B cell (primary cell): ENCODE data around the gene PACC1. TPM values are rescaled to one million over a fixed set of nuclear protein-coding genes. Genes with fewer than 3 reads are reported as not detected.

Source experiments
- ATAC-seq: fragments of 200-7000 bp; cut with Tn5 transposase; one replicate; pipeline ENCODE4 v1.10.0; 2021; ENCODE audit warnings: low read depth, mild to moderate bottlenecking, moderate number of reproducible peaks, moderate library complexity
- CTCF ChIA-PET: fragments of 350-600 bp; sonication (Branson Sonifier 250); formaldehyde crosslinking; loops from one replicate; lab custom pipeline; 2021; ENCODE audit warnings: antibody characterized with exemption, inconsistent platforms; lab: Charles Lee
- POLR2A ChIA-PET: fragments of 350-600 bp; sonication (Branson Sonifier 250); formaldehyde crosslinking; loops from one replicate; lab custom pipeline; 2021; ENCODE audit warnings: antibody characterized with exemption; lab: Charles Lee
- DNase-seq: peaks from one replicate; pipeline ENCODE4 v3.0.0; 2013
- H2AFZ ChIP-seq: 2 replicates; pipeline ENCODE4 v1.6.1; 2012; ENCODE audit warnings: mild to moderate bottlenecking, low read depth, low read length; ENCODE audit not compliant: insufficient read depth, poor library complexity, severe bottlenecking
- H3K27ac ChIP-seq, 2 donors: 1 replicate in 1 of 2; 2 replicates in 1 of 2; pipeline ENCODE4 v1.5.1; 2012 to 2013; ENCODE audit warnings: low read length in 2 of 2, mild to moderate bottlenecking in 2 of 2, moderate library complexity in 1 of 2
- H3K27me3 ChIP-seq, 4 experiments: fragments of 200-600 bp in 1 of 4; sonication (generic) in 1 of 4; replicated peaks in 1 of 4; 1 replicate in 2 of 4; 2 replicates in 2 of 4; pipeline versions ENCODE4 v1.6.1 to v1.7.0; 2013 to 2016; ENCODE audit warnings: low read length in 3 of 4, mild to moderate bottlenecking in 2 of 4, mixed read lengths in 1 of 4, moderate library complexity in 1 of 4; ENCODE audit not compliant: insufficient read depth in 4 of 4, control insufficient read depth in 3 of 4; ENCODE audit errors: control extremely low read depth in 1 of 4
- H3K36me3 ChIP-seq, 2 experiments: replicated peaks in 1 of 2; 1 replicate in 1 of 2; 2 replicates in 1 of 2; pipeline versions ENCODE4 v1.6.1 to v1.7.1; 2013; ENCODE audit warnings: low read length in 1 of 2; ENCODE audit not compliant: insufficient read depth in 2 of 2, control insufficient read depth in 1 of 2; ENCODE audit errors: control extremely low read depth in 1 of 2, extremely low read depth in 1 of 2
- H3K4me1 ChIP-seq, 2 donors: fragments of 200-600 bp in 1 of 2; sonication (generic) in 1 of 2; 1 replicate in 1 of 2; 2 replicates in 1 of 2; pipeline versions ENCODE4 v1.5.1 to v1.6.1; 2013 to 2017; ENCODE audit warnings: low read length in 2 of 2; ENCODE audit not compliant: control insufficient read depth in 2 of 2, insufficient read depth in 2 of 2
- H3K4me2 ChIP-seq: replicated peaks from 2 replicates; pipeline ENCODE3; 2012; ENCODE audit warnings: mild to moderate bottlenecking, low read depth, low read length; ENCODE audit not compliant: poor library complexity, severe bottlenecking
- H3K4me3 ChIP-seq, 5 experiments: fragments of 200-600 bp in 1 of 5; sonication (generic) in 1 of 5; 1 replicate in 3 of 5; 2 replicates in 2 of 5; pipeline versions ENCODE4 v1.5.1 to v1.7.0; 2011 to 2016; ENCODE audit warnings: low read length in 4 of 5, mild to moderate bottlenecking in 4 of 5, low read depth in 2 of 5, control low read depth in 1 of 5, moderate library complexity in 1 of 5; ENCODE audit not compliant: insufficient read depth in 1 of 5; ENCODE audit errors: control extremely low read depth in 1 of 5, extremely low read depth in 1 of 5
- H3K79me2 ChIP-seq: fragments of 200-600 bp; sonication (generic); one replicate; pipeline ENCODE4 v1.6.0; 2016; ENCODE audit warnings: low read length; ENCODE audit not compliant: control insufficient read depth, insufficient read depth
- H3K9ac ChIP-seq: fragments of 200-600 bp; sonication (generic); 2 replicates; pipeline ENCODE4 v1.6.1; 2017; ENCODE audit warnings: mild to moderate bottlenecking, low read length, moderate library complexity
- H3K9me3 ChIP-seq, 3 donors: one replicate each; pipeline versions ENCODE4 v1.6.1 to v1.7.1; 2013; ENCODE audit warnings: low read length in 2 of 3; ENCODE audit not compliant: control insufficient read depth in 2 of 3, insufficient read depth in 1 of 3; ENCODE audit errors: control extremely low read depth in 1 of 3
- H4K20me1 ChIP-seq: 2 replicates; pipeline ENCODE4 v1.6.0; 2012; ENCODE audit warnings: mild to moderate bottlenecking, low read length; ENCODE audit not compliant: insufficient read depth, control insufficient read depth, poor library complexity, severe bottlenecking
- H3K27ac Mint-ChIP-seq: one replicate; pipeline ENCODE4 v1.8.0; 2021; ENCODE audit warnings: mixed read lengths
- H3K27me3 Mint-ChIP-seq: one replicate; pipeline ENCODE4 v1.8.0; 2021; ENCODE audit warnings: mixed read lengths
- H3K4me1 Mint-ChIP-seq: one replicate; pipeline ENCODE4 v1.8.0; 2021; ENCODE audit warnings: mixed read lengths
- H3K4me3 Mint-ChIP-seq: one replicate; pipeline ENCODE4 v1.8.0; 2021; ENCODE audit warnings: mixed read lengths
- H3K9me3 Mint-ChIP-seq: one replicate; pipeline ENCODE4 v1.8.0; 2022; ENCODE audit warnings: mixed read lengths; ENCODE audit not compliant: insufficient read depth
- EZH2 ChIP-seq: IDR thresholded peaks from 2 replicates; pipeline ENCODE4 v1.6.1; 2012; ENCODE audit warnings: borderline replicate concordance, low read depth, mild to moderate bottlenecking, moderate library complexity, low read length; ENCODE audit not compliant: insufficient read depth, poor library complexity, severe bottlenecking
- WGBS: methylation state at CpG from one replicate; pipeline ENCODE4 v1.1.5; 2013; ENCODE audit warnings: missing lambda C conversion rate; ENCODE audit not compliant: insufficient coverage; 5-methylcytosine and 5-hydroxymethylcytosine counted together
- intact Hi-C: fragments of 100-400 bp; cut with micrococcal nuclease; formaldehyde crosslinking; loops from one replicate; pipeline ENCODE4 v1.10.0; 2022
- polyA plus RNA-seq: library from polyadenylated mRNA; depleted of rRNA; stranded (reverse); fragments of >200 nt; gene quantifications from 2 replicates; pipeline ENCODE4 v1.2.3, GENCODE V29; 2012
- total RNA-seq, 2 donors: library from RNA; stranded (reverse); fragments of 120-200 nt in 1 of 2; gene quantifications; 1 replicate in 1 of 2; 2 replicates in 1 of 2; pipeline versions ENCODE4 v1.2.3 to v1.2.4, GENCODE V29; 2013 to 2022
- TF ChIP-seq, protein P1 (sequence below): fragments of 200-600 bp; IDR thresholded peaks from one replicate; pipeline ENCODE4 v1.8.0; 2022; ENCODE audit warnings: antibody characterized with exemption, mild to moderate bottlenecking

PACC1 gene
- total and polyA plus RNA-seq, 2 donors (not counting 1 experiment from before 2014, with no cell fraction given) = 15.9 to 18.3 TPM

DNA sequence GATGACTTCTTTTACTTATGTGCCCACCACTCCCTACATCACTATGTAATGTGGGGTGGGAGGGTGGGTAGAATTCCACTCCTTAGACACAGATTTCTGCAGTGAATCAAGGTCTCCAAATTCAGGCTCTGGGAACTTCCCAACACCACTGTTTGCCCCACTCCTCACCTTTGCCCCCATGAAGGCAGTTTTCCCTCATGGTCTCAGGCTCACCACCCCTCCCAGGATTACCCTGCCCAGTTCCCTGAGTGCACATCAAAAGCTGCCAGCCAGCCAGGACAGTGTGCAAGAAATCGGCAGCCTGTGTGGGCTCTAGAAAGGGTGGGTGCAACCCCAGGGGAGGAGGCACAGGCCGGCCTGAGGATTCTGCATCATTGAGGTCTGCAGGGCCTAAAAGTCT is 32.8 kb upstream of the PACC1 start:
- H3K9me3 ChIP-seq = no peaks in the 10 kb centered on the region
- peaks cover 0 to 6% of the 10 kb centered on the region in 2 experiments for H3K36me3 ChIP-seq
- H3K79me2 ChIP-seq = no peaks in the 10 kb centered on the region
- CTCF ChIA-PET = no interaction called here
- ATAC-seq (no peak), DNase-seq (no peak)
- no peak overlapping the region for H3K4me3 Mint-ChIP-seq
- no peak overlapping the region for H3K27ac ChIP-seq
- H3K27me3 Mint-ChIP-seq = no peaks in the 10 kb centered on the region
- H3K9me3 Mint-ChIP-seq = no peaks in the 10 kb centered on the region
- H3K27ac Mint-ChIP-seq = no peak overlapping the region
- no peaks in the 10 kb centered on the region for H3K27me3 ChIP-seq
- no peak overlapping the region for H3K4me3 ChIP-seq
- POLR2A ChIA-PET = no interaction called here
- TF ChIP-seq, protein P1, sequence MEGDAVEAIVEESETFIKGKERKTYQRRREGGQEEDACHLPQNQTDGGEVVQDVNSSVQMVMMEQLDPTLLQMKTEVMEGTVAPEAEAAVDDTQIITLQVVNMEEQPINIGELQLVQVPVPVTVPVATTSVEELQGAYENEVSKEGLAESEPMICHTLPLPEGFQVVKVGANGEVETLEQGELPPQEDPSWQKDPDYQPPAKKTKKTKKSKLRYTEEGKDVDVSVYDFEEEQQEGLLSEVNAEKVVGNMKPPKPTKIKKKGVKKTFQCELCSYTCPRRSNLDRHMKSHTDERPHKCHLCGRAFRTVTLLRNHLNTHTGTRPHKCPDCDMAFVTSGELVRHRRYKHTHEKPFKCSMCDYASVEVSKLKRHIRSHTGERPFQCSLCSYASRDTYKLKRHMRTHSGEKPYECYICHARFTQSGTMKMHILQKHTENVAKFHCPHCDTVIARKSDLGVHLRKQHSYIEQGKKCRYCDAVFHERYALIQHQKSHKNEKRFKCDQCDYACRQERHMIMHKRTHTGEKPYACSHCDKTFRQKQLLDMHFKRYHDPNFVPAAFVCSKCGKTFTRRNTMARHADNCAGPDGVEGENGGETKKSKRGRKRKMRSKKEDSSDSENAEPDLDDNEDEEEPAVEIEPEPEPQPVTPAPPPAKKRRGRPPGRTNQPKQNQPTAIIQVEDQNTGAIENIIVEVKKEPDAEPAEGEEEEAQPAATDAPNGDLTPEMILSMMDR = no peak
- no peak for TF ChIP-seq EZH2
- H3K4me1 Mint-ChIP-seq = no peaks in the 10 kb centered on the region
- H4K20me1 ChIP-seq = no peaks in the 10 kb centered on the region
- intact Hi-C loops = no loop called here
- H3K9ac ChIP-seq = no peak overlapping the region
- H2AFZ ChIP-seq = no peak overlapping the region
- WGBS = 88% methylated on average over 1 of the region's 2 CpGs
- no peaks in the 10 kb centered on the region for H3K4me1 ChIP-seq
- no peak overlapping the region for H3K4me2 ChIP-seq

- Histone ChIP-seq H3K27ac (no peak overlapping the region), H3K9ac (no peak overlapping the region), H3K4me1 (no peaks in the 10 kb centered on the region), H2AFZ (no peak overlapping the region), H3K4me2 (no peak overlapping the region), H3K79me2 (no peaks in the 10 kb centered on the region), H3K4me3 (no peak overlapping the region), H3K36me3 (peaks cover 0 to 6% of the 10 kb centered on the region in 2 experiments), H4K20me1 (no peaks in the 10 kb centered on the region), H3K9me3 (no peaks in the 10 kb centered on the region), H3K27me3 (no peaks in the 10 kb centered on the region)
- no peaks in the 10 kb centered on the region for H3K4me1 Mint-ChIP-seq
- ChIA-PET CTCF (no interaction called here), POLR2A (no interaction called here)
- TF ChIP-seq EZH2 = no peak
- TF ChIP-seq, protein P1 = no peak
- no peaks in the 10 kb centered on the region for H3K27me3 Mint-ChIP-seq
- ATAC-seq = no peak
- WGBS = 94% methylated on average over 8 of the region's 8 CpGs
- intact Hi-C loops = no loop called here
- no peak overlapping the region for H3K27ac Mint-ChIP-seq
- DNase-seq = no peak
- no peak overlapping the region for H3K4me3 Mint-ChIP-seq
- no peaks in the 10 kb centered on the region for H3K9me3 Mint-ChIP-seq
Measured at GRCh38 chr1:212446333-212446732, 31.6 kb upstream of the PACC1 start.
